SK-N-SH (cell line): ENCODE measurements around the gene HYAL1.

Source experiments
- SIN3A ChIP-seq: IDR thresholded peaks from 2 replicates; pipeline ENCODE4 v1.6.1; 2012; ENCODE audit warnings: low read depth, mild to moderate bottlenecking, low read length, moderate library complexity, borderline replicate concordance
- TCF12 ChIP-seq: IDR thresholded peaks from 2 replicates; pipeline ENCODE4 v1.4.0; 2012
- TF ChIP-seq, protein P1 (sequence below): IDR thresholded peaks from 2 replicates; pipeline ENCODE4 v1.4.0; 2012; ENCODE audit warnings: low read depth

DNA sequence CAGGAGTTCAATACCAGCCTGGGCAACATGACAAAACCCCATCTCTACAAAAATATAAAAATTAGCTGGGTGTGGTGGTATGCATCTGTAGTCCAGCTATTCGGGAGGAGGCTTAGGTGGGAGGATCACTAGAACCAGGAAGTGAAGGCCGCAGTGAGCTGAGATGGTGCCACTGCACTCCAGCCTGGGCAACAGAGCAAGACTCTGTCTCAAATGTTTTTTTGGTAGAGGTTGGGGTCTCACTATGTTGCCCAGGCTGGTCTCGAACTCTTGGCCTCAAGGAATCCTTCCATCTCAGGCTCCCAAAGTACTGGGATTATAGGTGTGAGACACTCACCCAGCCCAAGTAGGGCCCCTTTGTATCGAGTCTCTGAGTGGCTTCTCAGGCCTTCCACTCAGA is 9.3 kb downstream of the HYAL1 start:
- no peak for TF ChIP-seq TCF12
- TF ChIP-seq, protein P1, sequence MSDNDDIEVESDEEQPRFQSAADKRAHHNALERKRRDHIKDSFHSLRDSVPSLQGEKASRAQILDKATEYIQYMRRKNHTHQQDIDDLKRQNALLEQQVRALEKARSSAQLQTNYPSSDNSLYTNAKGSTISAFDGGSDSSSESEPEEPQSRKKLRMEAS: no peak
- no peak for TF ChIP-seq SIN3A
